GM18861 (cell line): Measurements from ENCODE around the gene SPRYD3.
"Not testable (repeated sequence)": the region's sequence is repeated elsewhere in the genome, so short reads cannot be mapped to it uniquely, and the experiment has no call there.

Experiments used
- ATAC-seq: cut with Tn5 transposase; IDR thresholded peaks from one replicate; pipeline ENCODE4 v1.9.1; 2021; ENCODE audit not compliant: unreplicated experiment

SPRYD3 gene

DNA sequence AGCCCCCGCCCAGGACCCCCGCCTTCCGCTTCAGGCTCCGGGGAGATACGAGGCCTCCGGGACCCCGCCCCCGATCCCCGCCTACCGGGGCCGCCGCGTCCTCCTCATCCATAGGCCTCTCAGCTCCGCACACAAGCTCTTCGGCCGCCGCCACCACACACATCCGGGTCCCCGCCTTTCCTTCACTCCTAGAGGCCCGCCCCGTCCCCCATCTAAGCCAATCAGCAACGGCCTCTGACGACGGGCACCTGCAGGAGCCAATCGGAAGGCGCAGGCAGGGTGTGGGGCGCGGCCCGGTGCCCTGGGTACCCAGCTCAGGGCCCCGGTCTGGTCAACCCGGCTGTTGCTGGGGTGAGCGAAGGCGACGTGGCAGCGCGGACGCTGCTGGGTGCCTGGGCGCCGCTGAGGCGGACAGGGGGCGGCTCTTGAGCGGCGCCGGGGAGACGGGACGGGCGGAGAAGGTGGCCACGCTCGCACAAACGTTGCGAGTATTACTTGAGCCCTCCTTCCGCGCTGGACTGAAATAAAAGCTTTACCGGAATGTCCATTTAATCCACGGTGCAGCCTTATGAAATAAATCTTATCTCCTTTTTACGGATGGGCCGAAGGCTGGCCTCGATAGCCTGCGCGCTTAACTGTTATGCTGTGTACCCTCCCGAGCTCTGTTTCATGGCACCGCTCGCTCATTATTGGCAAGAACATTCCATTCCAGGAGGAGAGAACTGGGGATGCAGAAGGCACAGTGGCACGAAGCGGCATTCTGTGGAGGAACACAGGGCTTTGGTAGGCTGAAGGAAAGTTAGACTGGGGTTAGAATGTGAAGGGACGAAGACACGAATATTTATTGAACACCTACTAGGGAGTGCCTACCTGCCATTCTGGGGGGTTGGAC, at the start of gene SPRYD3:
TSS of gene SPRYD3 (minus strand) at position 165 of the 892 bp plus-strand sequence. CDS start at position 108, 57 bp downstream.
- ATAC-seq: peak; percentile 98

DNA sequence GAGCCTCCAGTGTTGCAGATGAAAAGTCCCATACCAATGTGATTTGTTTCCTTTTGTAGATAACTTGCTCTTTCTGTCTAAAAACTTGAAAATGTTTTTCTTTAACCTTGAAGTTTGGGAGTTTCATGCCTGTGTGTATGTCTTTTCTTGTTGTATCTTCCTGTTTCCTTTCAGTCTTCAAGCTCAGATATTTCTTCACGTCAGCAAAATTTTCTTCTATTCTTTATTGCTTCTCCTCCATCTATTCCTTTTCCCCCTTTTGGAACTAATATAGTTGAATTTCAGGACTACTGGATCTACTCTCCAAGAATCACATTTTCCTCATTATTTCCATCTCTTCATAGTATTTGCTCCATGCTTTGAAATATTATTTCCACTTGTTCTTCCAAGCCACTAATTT, 48.0 kb upstream of the SPRYD3 start:
- no peak for ATAC-seq

DNA sequence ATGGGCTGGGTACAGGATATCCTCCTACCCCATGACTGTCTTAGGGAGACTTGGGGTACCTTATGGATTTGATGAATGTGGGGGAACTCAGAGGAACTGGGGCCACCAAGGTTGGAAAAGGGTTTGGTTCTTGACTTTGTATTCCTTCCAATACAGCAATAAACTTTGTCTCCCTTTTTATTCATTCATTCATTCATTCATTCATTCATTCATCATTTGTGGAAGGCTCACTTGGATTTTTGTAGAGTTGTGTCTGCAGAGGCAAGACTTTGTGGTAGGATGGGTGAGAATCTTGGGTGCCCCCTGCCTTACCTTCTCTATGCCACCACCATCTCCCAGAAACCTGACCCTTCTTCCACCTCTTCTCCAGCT, 45.1 kb upstream of the SPRYD3 start:
- ATAC-seq: no peak

GRCh38 chr12:53123578-53124351, 44.6 kb upstream of the SPRYD3 start:
- ATAC-seq: no peak

DNA sequence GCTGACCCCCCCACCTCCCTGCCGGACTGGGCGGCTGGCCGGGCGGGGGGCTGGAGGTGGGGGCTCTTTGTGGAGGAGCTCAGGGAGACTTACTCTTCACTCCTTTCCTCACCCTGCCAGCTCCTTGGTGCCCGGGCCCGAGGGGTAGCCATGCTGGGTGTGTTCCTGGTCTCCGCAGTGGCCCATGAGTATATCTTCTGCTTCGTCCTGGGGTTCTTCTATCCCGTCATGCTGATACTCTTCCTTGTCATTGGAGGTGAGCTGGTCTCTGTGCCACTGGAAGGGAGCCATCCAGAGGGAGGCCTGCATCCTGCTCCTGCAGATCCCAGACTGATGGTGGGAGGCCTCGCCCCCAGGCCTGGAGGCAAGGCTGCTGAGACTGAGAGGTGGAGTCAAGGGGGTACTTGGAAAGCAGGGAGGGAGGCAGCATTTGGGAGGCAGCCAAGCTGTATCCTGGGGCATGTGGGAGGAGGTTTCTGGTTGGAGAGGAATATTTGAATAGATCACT, 43.8 kb upstream of the SPRYD3 start:
- ATAC-seq: no peak

DNA sequence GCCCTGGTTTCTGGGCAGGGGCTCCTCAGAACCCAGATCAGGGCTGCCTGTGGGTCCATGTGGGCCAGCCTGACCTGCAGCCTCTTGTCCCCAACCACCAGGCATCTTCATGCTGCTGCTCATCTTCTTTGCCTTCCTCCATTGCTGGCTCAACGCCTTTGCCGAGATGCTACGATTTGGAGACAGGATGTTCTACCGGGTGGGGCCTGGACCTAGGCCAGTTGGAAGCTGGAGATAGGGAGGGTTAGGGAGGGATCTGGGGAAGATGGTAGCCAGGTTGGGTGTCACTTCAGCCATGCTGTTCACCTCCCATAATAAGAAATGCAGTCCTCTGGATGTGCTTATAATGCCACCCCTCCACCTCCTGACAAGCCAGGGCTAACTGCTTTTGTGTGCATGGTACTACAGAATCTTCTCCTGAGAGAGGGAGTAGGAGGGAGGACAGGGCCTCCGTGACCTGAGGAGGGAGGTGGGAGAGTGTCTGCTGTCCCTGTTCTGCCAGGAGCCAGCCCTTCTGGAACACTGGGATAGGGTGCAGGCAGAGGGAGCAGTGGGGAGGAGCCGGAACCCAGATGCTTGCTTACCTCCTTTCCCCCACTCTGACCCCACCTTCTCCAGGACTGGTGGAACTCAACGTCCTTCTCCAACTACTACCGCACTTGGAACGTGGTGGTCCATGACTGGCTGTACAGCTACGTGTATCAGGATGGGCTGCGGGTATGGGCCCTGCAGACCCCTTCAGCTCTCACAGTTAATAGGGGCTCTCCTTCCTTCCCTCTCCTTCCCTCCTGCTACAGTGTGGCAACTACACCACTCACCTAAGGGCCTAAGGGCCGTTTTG, 41.7 kb upstream of the SPRYD3 start:
- ATAC-seq: no peak

DNA sequence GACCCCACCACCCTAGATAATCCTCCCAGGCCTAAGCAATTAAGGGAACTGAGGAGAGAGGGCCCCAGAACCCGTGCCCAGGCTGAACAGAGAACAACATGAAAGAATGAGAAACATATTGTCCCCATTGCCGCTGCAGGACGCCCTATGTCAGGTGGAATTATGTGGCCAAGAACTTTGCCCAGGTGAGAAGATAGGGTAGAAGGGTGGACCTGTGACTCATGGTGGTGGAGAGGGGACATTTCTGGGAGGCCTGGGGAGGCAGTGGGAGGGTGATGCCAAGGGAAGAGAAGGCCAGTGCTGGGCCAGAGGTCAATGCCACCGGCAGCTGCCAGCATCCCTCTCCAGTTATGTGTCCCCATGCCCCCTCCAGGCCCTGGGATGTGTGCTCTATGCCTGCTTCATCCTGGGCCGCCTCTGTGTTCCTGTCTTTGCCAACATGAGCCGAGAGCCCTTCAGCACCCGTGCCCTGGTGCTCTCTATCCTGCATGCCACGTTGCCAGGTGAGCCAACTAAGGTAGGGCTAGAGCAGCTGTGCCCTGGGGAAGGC, 39.6 kb upstream of the SPRYD3 start:
- no peak for ATAC-seq

GRCh38 chr12:53115891-53116648, 36.9 kb upstream of the SPRYD3 start:
- ATAC-seq: no peak

- no peak for ATAC-seq
Observed at GRCh38 chr12:53115112-53115890, 36.1 kb upstream of the SPRYD3 start.

DNA sequence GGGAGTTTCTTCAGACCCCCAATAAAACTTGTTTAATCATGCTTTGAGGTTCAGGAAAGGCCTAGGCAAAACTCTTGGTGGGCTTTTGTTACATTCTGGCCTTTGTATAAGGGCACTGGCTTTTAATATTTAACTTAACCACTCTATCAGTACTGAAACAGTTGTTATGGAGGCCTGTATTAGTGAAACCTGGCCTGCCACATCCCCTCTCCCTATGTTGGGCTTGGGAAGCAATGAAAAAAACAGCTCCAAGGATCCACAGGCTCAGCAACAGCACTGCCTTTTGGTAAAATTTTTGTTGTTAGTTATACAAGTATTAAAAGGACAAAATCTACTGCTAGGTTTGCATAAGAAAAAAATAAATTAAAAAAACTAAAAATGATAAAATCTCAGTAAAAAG, 34.8 kb upstream of the SPRYD3 start:
- ATAC-seq: no peak

GRCh38 chr12:53113136-53113705, 34.0 kb upstream of the SPRYD3 start:
- ATAC-seq: no peak

GRCh38 chr12:53112431-53112830, 33.2 kb upstream of the SPRYD3 start:
- ATAC-seq: not testable (repeated sequence)

GRCh38 chr12:53107122-53107521, 27.9 kb upstream of the SPRYD3 start:
- no peak for ATAC-seq

DNA sequence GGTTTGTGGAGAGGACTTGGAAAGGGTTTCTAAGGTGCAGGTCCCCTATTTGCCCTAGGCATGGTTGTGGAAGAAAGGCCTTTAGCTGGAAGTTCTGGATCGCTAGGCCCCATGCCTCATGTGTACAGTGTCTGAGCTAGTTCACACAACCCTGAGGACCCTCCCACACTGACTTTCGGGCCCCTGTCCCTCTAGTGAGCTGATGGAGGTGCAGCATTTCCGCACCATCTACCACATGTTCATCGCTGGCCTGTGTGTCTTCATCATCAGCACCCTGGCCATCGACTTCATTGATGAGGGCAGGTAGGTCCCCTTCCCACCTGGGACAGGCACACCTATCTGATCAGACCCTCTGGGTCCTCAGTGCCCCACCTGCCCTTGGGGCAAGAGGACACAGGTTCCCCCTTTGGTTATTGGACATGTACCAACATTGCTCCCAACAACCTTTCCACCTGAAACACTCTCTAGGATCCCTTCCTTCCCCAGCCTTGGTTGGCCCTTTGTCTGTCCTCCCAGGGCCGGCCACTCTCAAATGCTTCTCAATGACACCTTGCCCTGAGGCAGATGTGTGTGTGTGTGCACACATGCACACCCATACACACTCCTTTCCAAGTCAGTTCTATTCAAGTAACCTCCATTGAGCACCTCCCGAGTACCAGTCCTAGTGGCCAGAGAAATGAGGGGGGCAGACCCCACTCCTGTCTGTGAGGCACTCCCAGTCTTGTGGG, 26.7 kb upstream of the SPRYD3 start:
- ATAC-seq: no peak

DNA sequence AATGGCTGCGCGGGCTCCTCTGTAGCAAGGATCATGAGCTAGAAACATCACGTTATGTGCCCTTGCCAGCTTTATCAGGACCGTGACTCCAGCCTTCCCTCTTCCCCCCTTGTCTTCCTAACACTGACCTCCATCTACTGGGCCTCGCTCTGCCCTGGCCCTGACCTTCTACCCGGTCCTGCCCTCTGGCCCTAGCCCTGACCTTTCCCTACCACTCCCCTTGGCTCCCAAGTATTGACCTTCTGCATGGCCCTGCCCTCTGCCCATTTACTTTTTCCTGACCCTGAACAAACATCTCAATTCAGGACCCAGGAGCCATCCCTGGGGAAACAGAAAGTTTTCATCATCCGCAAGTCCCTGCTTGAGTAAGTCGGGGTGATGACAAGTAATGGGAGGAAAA, 26.1 kb upstream of the SPRYD3 start:
- no peak for ATAC-seq

DNA sequence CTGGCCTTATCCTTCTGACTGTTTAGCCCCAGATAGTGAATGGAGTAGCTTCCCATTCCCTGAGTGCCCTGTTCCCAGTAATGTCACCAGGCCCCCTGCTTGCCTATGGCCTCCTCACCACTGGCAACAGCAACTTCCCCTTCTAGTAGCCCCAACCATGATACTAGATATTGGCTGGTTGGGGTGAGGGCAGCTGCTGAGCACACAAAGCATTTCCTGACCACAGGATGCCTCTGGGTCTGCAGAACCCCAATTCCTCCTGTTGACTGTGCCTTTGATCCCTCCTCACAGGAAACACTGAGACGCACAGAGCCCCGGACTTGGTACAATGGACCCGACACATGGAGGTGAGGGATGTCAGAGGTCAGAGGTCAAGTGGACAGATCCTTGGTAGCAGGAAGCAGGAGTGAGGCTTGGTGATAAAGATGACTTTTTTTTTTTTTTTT, 24.7 kb upstream of the SPRYD3 start:
- no peak for ATAC-seq

DNA sequence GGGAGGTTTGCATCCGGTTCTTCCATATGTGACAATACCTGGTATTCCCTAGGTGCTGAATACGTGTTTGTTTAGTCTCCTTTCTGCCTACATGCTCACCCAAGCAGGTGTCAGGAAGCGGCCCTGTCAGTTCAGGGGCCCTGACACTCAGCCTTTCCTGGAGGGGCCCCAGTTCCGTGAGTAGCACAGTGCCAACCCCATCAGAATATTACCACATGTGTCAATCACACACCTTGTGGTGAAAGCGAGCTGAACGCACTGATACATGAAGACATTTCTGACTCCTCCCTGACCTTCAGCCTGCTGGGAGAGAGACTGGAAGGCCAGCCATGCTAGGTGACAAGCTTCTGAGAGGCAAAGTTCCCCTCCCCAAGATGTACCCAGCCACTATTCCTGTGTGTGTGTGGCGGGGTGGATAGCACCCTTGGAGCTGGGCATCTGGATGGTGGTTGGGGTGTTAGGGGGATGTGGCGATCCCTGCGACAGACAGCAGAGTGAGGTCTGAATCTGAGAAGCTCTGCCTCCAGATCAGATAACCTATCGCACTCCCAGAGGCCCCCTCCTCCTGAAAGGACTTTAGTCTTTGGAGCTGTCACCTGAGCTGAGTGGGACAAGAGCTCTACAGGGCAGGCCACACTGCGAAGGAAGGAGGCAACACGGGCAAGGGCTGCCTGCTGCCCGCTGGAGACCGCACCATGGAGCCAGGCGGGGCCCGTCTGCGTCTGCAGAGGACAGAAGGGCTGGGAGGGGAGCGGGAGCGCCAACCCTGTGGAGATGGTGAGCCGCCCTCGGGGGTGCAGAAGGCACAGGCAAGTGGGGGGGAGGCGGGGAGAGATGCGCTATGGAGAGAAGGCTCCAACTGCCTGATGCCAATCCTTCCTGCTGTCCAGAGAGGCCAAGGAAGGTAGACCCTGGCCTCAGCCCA, 24.0 kb upstream of the SPRYD3 start, which contains the start of gene SOAT2:
TSS of gene SOAT2 (plus strand) at position 604 of the 925 bp plus-strand sequence. CDS start at position 696, 92 bp downstream.
- ATAC-seq: peak; percentile 75
